Measurements from ENCODE around the gene FAM118B. TPM values are rescaled to one million over a fixed set of nuclear protein-coding genes. Genes with fewer than 3 reads are reported as not detected.

Gene FAM118B
- total and polyA plus RNA-seq, 2 of the 8 experiments (the other 6 are each of a cell fraction or from before 2014, with no cell fraction given), result 25.3 to 48.3 TPM

DNA sequence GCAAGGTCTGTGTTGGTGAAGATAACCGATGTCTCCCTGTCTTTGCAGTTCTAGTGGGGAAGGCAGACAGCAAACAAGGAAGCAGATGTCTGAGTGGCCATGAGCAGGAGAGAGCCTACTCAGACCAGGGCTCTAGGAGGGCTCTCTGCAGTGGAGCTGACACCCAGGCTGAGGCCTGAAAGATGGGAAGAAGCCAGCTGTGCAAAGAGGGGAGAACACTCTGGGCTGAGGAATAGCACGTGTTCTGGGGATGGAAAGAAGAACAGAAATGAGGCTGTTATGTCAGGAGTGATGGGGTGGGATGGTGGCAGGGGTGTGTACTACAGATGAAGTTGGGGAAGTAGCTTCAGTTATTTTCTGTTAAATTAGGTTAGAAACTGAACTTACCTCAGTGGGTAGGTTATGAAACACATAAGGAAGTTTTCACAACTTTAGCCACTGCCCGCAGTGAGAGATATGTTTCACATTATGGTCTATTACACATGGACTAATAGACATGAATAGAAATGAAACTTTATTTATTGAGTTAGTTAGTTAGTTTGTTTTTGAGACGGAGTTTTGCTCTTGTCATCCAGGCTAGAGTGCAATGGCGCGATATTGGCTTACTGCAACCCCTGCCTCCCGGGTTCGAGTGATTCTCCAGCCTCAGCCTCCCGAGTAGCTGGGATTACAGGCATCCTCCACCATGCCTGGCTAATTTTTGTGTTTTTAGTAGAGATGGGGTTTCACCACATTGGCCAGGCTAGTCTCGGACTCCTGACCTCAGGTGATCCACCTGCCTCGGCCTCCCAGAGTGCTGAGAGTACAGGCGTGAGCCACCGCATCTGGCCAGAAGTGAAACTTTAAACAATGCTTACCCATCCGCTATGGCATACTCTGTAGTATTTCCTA is 100.1 kb downstream of the FAM118B start:
- H3K56ac ChIP-seq (replicated peaks; ENCODE audit: insufficient read length, low read depth, low read length), result no peak overlapping the region
- no peak overlapping the region for H2BK5ac ChIP-seq (ENCODE audit: low read depth, low read length)
- no peak overlapping the region for H2AK5ac ChIP-seq (ENCODE audit: low read depth, low read length)
- H2AFZ ChIP-seq (ENCODE audit: low read length), result no peak overlapping the region
- no peak overlapping the region for H4K91ac ChIP-seq (replicated peaks; ENCODE audit: insufficient read length, low read length)
- H3K4me3 ChIP-seq (ENCODE audit: extremely low read depth in 1 of 4, insufficient read depth in 2 of 4, low read depth in 3 of 4, low read length in 4 of 4), result no peak overlapping the region
- H3K23ac ChIP-seq (ENCODE audit: insufficient read length), result no peak overlapping the region
- H2BK120ac ChIP-seq (replicated peaks; ENCODE audit: low read depth, low read length), result no peak overlapping the region
- no peaks in the 10 kb centered on the region for H3K79me2 ChIP-seq (ENCODE audit: control insufficient read depth in 1 of 2, insufficient read depth in 2 of 2, low read length in 2 of 2)
- no peak overlapping the region for H2BK20ac ChIP-seq (ENCODE audit: low read length)
- H4K8ac ChIP-seq (ENCODE audit: extremely low read depth, insufficient read depth, low read length), result no peak overlapping the region
- H3K23me2 ChIP-seq (ENCODE audit: low read depth, low read length), result no peaks in the 10 kb centered on the region
- H3K4ac ChIP-seq (replicated peaks; ENCODE audit: insufficient read length, low read depth, low read length), result no peak overlapping the region
- H3K9ac ChIP-seq (replicated peaks in 1 of 4; ENCODE audit: extremely low read depth in 1 of 4, low read depth in 3 of 4, low read length in 3 of 4), result no peak overlapping the region; a peak in 1 of 7 replicates
- no peaks in the 10 kb centered on the region for H3K79me1 ChIP-seq (ENCODE audit: low read depth, low read length)
- no peak overlapping the region for H3K14ac ChIP-seq (ENCODE audit: insufficient read length)
- H2BK12ac ChIP-seq (ENCODE audit: low read depth, low read length), result no peak overlapping the region
- no peak for FAIRE-seq
- ChIA-PET POLR2A (ENCODE audit: partially characterized antibody) (interaction anchor here (0.9 to 1.4 kb wide), 3 partner anchors 8 to 45 kb away, joined by 3 read pairs; partner anchors contain the start of gene DCPS), CTCF (ENCODE audit: partially characterized antibody) (interaction anchor here (0.8 to 4.8 kb wide), 37 partner anchors 8 to 255 kb away, joined by 3 to 31 read pairs (median 6); partner anchors contain the start of gene ST3GAL4)
- no peak overlapping the region for H3K4me2 ChIP-seq (ENCODE audit: insufficient read depth in 1 of 2, low read depth in 2 of 2, low read length in 2 of 2)
- H3K36me3 ChIP-seq (ENCODE audit: control insufficient read depth in 2 of 4, insufficient read depth in 4 of 4, low read length in 3 of 4), result peaks cover 0 to 4% (median 2%) of the 10 kb centered on the region in 4 experiments; a peak in 2 of 8 replicates
- no peak for DNase-seq (ENCODE audit: low read depth in 1 of 2, low spot score in 2 of 2)
- no peaks in the 10 kb centered on the region for H3K4me1 ChIP-seq (replicated peaks in 1 of 4; ENCODE audit: control insufficient read depth in 3 of 4, insufficient read depth in 4 of 4, low read length in 3 of 4)
- no peak for TF ChIP-seq SUZ12 (IDR thresholded peaks at IDR 0.05; ENCODE audit: low read length)
- TF ChIP-seq BACH1 (IDR thresholded peaks at IDR 0.05; ENCODE audit: low read length), result no peak
- TF ChIP-seq GABPA (IDR thresholded peaks at IDR 0.05; ENCODE audit: borderline replicate concordance, insufficient read depth, low read length), result no peak
- no peak for TF ChIP-seq CBX5 (IDR thresholded peaks at IDR 0.05; ENCODE audit: low read depth, low read length)
- TF ChIP-seq POLR2AphosphoS5 (IDR thresholded peaks at IDR 0.05; ENCODE audit: low read depth, low read length), result no peak
- TF ChIP-seq EZH2 (IDR thresholded peaks at IDR 0.05; ENCODE audit: low read depth, low read length, severe bottlenecking), result no peak
- TF ChIP-seq GTF2F1 (IDR thresholded peaks at IDR 0.05; ENCODE audit: borderline replicate concordance, low read depth, low read length), result no peak
- TF ChIP-seq RBBP5 (IDR thresholded peaks at IDR 0.05; ENCODE audit: borderline replicate concordance, low read depth, low read length), result no peak
- TF ChIP-seq E2F6 (IDR thresholded peaks at IDR 0.05), result no peak
- TF ChIP-seq CHD1 (IDR thresholded peaks at IDR 0.05; ENCODE audit: low read depth, low read length), result no peak
- TF ChIP-seq CEBPB (IDR thresholded peaks at IDR 0.05; ENCODE audit: low read depth, low read length), result no peak
- no peaks in the 10 kb centered on the region for H3K27me3 ChIP-seq (replicated peaks in 1 of 4; ENCODE audit: control insufficient read depth in 3 of 4, extremely low read depth in 1 of 4, insufficient read depth in 3 of 4, low read length in 3 of 4)
- H3K9me3 ChIP-seq (ENCODE audit: insufficient read depth in 2 of 2, low read depth in 1 of 2, low read length in 1 of 2), result no peaks in the 10 kb centered on the region
- H4K20me1 ChIP-seq (replicated peaks in 1 of 2; ENCODE audit: control insufficient read depth in 1 of 2, insufficient read depth in 2 of 2, low read length in 2 of 2), result peaks cover 0 to 1% of the 10 kb centered on the region in 2 experiments
- H3K27ac ChIP-seq (ENCODE audit: low read depth, low read length), result no peak overlapping the region
- H3K18ac ChIP-seq (ENCODE audit: extremely low read depth, low read length), result no peak overlapping the region
- no peak overlapping the region for H4K5ac ChIP-seq (ENCODE audit: insufficient read length, low read depth, low read length)
- WGBS, 2 experiments (ENCODE audit: extremely low coverage in 1 of 2, insufficient coverage in 1 of 2, insufficient read length in 1 of 2, insufficient replicate concordance in 2 of 2, low coverage in 1 of 2, low lambda C conversion rate in 2 of 2, missing lambda C conversion rate in 1 of 2), result 92% methylated on average over 14 of the region's 14 CpGs; no CpG with 5 or more reads in 1 of the 2 experiments
- H2BK15ac ChIP-seq (ENCODE audit: low read length), result no peak overlapping the region
